Tibial artery (tissue), 4 donors: ENCODE results near the gene CALCR.
"Not testable (repeated sequence)": the region's sequence is repeated elsewhere in the genome, so short reads cannot be mapped to it uniquely, and the experiment has no call there.

Experiments used
- DNase-seq, 2 donors: peaks; one replicate each; pipeline ENCODE4 v3.0.0-alpha.2; 2019
- H3K27ac ChIP-seq, 2 donors: fragments of 200-600 bp; sonication (generic) in 1 of 2; 1 replicate in 1 of 2; 2 replicates in 1 of 2; pipeline ENCODE4 v1.5.1; 2018 to 2019; ENCODE audit warnings: mild to moderate bottlenecking in 1 of 2
- H3K27me3 ChIP-seq, 2 donors: fragments of 200-600 bp; sonication (generic) in 1 of 2; one replicate each; pipeline versions ENCODE4 v1.5.1 to v1.6.0; 2016 to 2019
- H3K36me3 ChIP-seq, 3 donors: fragments of 200-600 bp; sonication (generic) in 2 of 3; one replicate each; pipeline ENCODE4 v1.5.1; 2016 to 2019; ENCODE audit warnings: mild to moderate bottlenecking in 2 of 3
- H3K4me1 ChIP-seq, 4 donors: fragments of 200-600 bp; sonication (generic) in 2 of 4; 1 replicate in 3 of 4; 2 replicates in 1 of 4; pipeline ENCODE4 v1.5.1; 2016 to 2019
- H3K4me3 ChIP-seq, 2 donors: fragments of 200-600 bp; sonication (generic) in 1 of 2; 1 replicate in 1 of 2; 2 replicates in 1 of 2; pipeline ENCODE4 v1.5.1; 2018 to 2019; ENCODE audit warnings: mild to moderate bottlenecking in 2 of 2
- H3K9me3 ChIP-seq, 3 donors: fragments of 200-600 bp; sonication (generic) in 1 of 3; one replicate each; pipeline ENCODE4 v1.5.1; 2016 to 2019
- intact Hi-C: fragments of 100-400 bp; cut with DNase I; formaldehyde crosslinking; loops from one replicate; pipeline ENCODE4 v1.15.0; 2023; ENCODE audit warnings: low total_unique reads
- TF ChIP-seq, protein P1 (sequence below), 2 experiments: fragments of 200-600 bp in 1 of 2; fragments of 450-650 bp in 1 of 2; IDR thresholded peaks; one replicate each; pipeline ENCODE4 v1.5.1; 2017 to 2019; ENCODE audit warnings: antibody characterized with exemption in 2 of 2, mild to moderate bottlenecking in 1 of 2, moderate library complexity in 1 of 2

Gene CALCR

DNA sequence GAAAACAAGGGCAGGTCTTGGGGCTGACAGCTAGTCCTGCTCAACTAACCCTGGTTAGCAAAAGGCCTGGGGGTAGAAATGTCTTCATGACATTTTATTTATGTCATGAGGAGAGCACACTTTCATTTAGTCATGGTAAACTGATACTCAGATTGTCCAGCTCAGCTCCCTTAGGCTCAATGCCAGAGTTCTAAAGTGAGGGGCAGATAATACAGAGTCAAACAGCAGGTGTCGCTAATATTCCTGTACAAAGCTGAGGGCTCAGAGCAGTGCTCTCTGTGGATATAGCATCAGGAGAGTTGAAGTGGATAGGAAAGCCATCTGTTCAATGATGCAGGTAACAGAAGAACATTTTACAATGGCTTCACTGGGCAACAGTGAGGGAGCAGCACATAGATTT is 26.8 kb upstream of the CALCR start:
- Histone ChIP-seq H3K4me3 (no peak overlapping the region), H3K27ac (no peak overlapping the region), H3K4me1 (no peaks in the 10 kb centered on the region), H3K27me3 (no peaks in the 10 kb centered on the region), H3K9me3 (no peaks in the 10 kb centered on the region), H3K36me3 (no peaks in the 10 kb centered on the region)
- TF ChIP-seq, protein P1, sequence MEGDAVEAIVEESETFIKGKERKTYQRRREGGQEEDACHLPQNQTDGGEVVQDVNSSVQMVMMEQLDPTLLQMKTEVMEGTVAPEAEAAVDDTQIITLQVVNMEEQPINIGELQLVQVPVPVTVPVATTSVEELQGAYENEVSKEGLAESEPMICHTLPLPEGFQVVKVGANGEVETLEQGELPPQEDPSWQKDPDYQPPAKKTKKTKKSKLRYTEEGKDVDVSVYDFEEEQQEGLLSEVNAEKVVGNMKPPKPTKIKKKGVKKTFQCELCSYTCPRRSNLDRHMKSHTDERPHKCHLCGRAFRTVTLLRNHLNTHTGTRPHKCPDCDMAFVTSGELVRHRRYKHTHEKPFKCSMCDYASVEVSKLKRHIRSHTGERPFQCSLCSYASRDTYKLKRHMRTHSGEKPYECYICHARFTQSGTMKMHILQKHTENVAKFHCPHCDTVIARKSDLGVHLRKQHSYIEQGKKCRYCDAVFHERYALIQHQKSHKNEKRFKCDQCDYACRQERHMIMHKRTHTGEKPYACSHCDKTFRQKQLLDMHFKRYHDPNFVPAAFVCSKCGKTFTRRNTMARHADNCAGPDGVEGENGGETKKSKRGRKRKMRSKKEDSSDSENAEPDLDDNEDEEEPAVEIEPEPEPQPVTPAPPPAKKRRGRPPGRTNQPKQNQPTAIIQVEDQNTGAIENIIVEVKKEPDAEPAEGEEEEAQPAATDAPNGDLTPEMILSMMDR (IDR thresholded peaks at IDR 0.05) = no peak
- no peak for DNase-seq
- intact Hi-C loops = no loop called here

DNA sequence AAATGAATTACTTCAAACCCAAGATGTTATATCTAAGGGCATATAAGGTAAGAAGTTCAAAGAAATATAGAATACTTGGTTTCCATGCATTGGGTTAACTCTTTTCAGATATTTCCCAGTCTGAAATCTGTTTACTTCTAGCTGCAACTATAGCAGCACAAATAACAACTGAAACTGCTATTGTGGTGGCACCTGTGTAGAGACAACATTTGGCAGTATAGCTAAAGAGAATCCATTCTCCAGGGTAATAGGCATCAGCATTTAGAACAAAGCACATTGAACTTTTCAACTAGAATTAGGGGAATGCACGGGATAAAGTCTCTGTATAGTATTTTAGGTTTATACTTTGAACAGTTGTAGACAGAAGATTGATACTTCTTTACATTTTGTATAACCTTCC is 19.7 kb upstream of the CALCR start:
- Histone ChIP-seq H3K27me3 (no peaks in the 10 kb centered on the region), H3K4me3 (no peak overlapping the region), H3K27ac (no peak overlapping the region), H3K9me3 (no peaks in the 10 kb centered on the region), H3K4me1 (no peaks in the 10 kb centered on the region), H3K36me3 (no peaks in the 10 kb centered on the region)
- TF ChIP-seq, protein P1 (IDR thresholded peaks at IDR 0.05) = no peak
- DNase-seq = no peak
- intact Hi-C loops = no loop called here

DNA sequence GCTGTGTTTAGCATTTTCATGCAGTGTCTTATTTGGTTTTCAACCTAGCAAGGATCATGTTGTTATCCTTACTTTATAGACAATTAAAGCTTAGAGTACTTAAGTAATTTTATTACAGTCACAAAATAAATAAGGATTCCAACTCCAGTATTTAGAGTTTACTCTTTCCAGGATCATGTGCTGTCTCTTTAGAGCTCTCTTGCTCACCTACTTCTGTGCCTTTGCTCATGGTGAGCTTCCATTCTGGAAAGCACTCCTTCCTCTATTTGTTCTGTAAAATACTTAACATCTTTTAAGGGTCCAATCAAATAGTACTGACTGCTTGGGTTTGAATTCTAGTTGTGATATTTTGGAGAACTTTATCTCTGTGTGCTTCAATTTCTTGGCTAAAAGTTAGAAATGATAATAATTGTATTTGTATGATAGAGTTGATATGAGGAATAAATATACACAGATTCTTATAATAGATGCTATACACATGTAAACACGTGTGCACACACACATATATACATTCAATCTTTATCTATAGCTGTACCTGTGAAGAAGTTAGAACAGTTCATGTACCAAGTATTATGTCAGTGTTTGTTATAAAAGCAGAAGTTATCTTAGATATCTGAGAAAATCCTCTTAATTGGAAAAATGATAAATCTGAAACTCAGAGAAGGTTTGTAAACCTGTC is 18.2 kb upstream of the CALCR start:
- TF ChIP-seq, protein P1 (IDR thresholded peaks at IDR 0.05) = no peak
- DNase-seq = no peak

DNA sequence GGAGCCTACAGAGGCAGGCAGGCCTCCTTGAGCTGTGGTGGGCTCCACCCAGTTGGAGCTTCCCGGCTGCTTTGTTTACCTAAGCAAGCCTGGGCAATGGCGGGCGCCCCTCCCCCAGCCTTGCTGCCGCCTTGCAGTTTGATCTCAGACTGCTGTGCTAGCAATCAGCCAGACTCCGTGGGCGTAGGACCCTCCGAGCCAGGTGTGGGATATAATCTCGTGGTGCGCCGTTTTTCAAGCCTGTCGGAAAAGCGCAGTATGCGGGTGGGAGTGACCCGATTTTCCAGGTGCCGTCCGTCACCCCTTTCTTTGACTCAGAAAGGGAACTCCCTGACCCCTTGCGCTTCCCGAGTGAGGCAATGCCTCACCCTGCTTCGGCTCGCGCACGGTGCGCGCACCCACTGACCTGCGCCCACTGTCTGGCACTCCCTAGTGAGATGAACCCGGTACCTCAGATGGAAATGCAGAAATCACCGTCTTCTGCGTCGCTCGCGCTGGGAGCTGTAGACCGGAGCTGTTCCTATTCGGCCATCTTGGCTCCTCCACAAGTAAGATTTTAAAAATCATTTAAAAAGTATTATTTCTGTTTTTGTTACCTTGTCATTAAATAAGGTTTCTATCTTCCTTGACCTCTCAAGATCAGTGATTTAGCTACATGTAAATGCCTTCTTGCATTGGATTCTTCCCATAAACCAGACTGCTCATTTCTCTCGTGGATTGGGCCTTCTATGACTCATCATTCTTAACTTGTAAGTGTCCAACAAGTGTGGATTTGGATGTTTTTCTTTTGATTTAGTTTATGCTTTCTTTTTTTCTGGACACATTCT is 16.9 kb upstream of the CALCR start:
- H3K4me3 ChIP-seq, H3K9me3 ChIP-seq, H3K36me3 ChIP-seq, H3K4me1 ChIP-seq, H3K27ac ChIP-seq, DNase-seq, H3K27me3 ChIP-seq, intact Hi-C loops: not testable (repeated sequence)

More for the DNA sequence above, 18.2 kb upstream of the CALCR start:
- Histone ChIP-seq H3K4me3 (no peak overlapping the region), H3K4me1 (no peaks in the 10 kb centered on the region), H3K27ac (no peak overlapping the region), H3K36me3 (no peaks in the 10 kb centered on the region), H3K27me3 (no peaks in the 10 kb centered on the region), H3K9me3 (no peaks in the 10 kb centered on the region)
- intact Hi-C loops = no loop called here

DNA sequence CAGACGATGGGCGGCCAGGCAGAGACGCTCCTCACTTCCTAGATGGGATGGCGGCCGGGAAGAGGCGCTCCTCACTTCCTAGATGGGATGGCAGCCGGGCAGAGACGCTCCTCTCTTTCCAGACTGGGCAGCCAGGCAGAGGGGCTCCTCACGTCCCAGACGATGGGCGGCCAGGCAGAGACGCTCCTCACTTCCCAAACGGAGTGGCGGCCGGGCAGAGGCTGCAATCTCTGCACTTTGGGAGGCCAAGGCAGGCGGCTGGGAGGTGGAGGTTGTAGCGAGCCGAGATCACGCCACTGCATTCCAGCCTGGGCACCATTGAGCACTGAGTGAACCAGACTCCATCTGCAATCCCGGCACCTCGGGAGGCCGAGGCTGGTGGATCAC is 11.9 kb upstream of the CALCR start:
- H3K4me1 ChIP-seq, DNase-seq, H3K27me3 ChIP-seq, H3K36me3 ChIP-seq, H3K4me3 ChIP-seq, H3K9me3 ChIP-seq, H3K27ac ChIP-seq, intact Hi-C loops: not testable (repeated sequence)

DNA sequence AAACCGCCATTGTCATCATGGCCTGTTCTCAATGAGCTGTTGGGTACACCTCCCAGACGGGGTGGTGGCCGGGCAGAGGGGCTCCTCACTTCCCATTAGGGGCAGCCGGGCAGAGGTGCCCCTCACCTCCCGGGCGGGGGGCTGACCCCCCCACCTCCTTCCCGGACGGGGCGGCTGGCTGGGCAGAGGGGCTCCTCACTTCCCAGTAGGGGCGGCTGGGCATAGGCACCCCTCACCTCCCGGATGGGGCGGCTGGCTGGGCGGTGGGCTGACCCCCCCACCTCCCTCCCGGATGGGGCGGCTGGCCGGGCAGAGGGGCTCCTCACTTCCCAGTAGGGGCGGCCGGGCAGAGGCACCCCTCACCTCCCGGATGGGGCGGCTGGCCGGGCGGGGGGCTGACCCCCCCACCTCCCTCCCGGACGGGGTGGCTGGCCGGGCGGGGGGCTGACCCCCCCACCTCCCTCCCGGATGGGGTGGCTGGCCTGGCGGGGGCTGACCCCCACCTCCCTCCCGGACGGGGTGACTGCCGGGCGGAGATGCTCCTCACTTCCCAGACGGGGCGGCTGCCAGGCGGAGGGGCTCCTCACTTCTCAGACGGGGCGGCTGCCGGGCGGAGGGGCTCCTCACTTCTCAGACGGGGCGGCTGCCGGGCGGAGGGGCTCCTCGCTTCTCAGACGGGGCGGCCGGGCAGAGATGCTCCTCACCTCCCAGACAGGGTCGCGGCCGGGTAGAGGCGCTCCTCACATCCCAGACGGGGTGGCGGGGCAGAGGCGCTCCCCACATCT is 11.4 kb upstream of the CALCR start:
- H3K27ac ChIP-seq, H3K4me3 ChIP-seq, H3K27me3 ChIP-seq, H3K9me3 ChIP-seq, H3K36me3 ChIP-seq, intact Hi-C loops, DNase-seq, H3K4me1 ChIP-seq: not testable (repeated sequence)

DNA sequence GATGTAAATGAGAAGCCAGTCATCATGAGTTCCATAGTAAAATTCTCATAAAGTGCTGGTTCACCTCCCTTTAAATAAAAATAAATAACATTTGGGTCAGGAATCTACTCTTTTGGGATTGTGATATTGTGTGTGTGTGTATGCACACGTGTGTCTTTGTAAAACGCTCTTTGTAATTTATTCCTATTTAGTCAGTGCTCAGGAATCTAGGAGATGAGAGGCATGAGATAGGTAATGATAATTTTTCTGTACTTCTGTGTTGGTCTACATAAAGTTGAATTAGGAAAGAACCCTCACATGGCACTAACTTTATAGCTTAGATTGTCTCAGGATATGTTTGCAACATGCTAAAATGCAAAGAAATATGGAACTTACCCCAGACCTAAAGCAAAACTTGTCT is 4.9 kb upstream of the CALCR start:
- peaks cover 0 to 20% of the 10 kb centered on the region in 2 donors for H3K27me3 ChIP-seq
- TF ChIP-seq, protein P1 (IDR thresholded peaks at IDR 0.05) = no peak
- H3K9me3 ChIP-seq = no peaks in the 10 kb centered on the region
- no peak overlapping the region for H3K27ac ChIP-seq
- H3K36me3 ChIP-seq = no peaks in the 10 kb centered on the region
- no peak overlapping the region for H3K4me3 ChIP-seq
- intact Hi-C loops = no loop called here
- H3K4me1 ChIP-seq = peaks cover 0 to 12% (median 0%) of the 10 kb centered on the region in 4 donors
- DNase-seq = no peak
